SIG-M5 treated with dmso at 0.1 percent for 504 hours (cell line): Measurements from ENCODE around the gene PLEKHA5.

Experiments used
- DNase-seq: peaks from one replicate; lab custom pipeline; 2025; ENCODE audit not compliant: unreplicated experiment; lab: John Stamatoyannopoulos, UW

PLEKHA5 gene

DNA sequence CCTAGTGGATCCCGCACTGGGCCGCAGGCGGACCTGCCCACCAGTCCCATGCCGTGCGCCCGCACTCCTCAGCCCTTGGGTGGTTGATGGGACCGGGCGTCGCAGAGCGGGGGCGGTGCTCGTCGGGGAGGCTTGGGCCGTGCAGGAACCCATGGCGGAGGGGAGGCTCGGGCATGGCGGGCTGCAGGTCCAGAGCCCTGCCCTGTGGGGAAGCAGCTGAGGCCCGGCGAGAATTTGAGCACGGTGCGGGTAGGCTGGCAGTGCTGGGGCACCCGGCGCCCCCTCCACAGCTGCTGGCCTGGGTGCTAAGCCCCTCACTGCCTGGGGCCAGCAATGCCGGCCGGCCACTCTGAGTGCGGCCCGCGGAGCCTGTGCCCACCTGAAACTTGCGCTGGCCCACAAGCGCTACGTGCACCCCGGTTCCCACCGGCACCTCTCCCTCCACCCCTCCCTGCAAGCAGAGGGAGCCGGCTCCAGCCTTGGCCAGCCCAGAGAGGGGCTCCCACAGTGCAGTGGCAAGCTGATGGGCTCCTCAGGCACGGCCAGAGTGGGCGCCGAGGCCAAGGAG, 100.8 kb downstream of the PLEKHA5 start:
- DNase-seq: no peak

GRCh38 chr12:19230896-19231295, 101.4 kb downstream of the PLEKHA5 start:
- DNase-seq: no peak

GRCh38 chr12:19234171-19234704, 104.7 kb downstream of the PLEKHA5 start:
- DNase-seq: no peak

DNA sequence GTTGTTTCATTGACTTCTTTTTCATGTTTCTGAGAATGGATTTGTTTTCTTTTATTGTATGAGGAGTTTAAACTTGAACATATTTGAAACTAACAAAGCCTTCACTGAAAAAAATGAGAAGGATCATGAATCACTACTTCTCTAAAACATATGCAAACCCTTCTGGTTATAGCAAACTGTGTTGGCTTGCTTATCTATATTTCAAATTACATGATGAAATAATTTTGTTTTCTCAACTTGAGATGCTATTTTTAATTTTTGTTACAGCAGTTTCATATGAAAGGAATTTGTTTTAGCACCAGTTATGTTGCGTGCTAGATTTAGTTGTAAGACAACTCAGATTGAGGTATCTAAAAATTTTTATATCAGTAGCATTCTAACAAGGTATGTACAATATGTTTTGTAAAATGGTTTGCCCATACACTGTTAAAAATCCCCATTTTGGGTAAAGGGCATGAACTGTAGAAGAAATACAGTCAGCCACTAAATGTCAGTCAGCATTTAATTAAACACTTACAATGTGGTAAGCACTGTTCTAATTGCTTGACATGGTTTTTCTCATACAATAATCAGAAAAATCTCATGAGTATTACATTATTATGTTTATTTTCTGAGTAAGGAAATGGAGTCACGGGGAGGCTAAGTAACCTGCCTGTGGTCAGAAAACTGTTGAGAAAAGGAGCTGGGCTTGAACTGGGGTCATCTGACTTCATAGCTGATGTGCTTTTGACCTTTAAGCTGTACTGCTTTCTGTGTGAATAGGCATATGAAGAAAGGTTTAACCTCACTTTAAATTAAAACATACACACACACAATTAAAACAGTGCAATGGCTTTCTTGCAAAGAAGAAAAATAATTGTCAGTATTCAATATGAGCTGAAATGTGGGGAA, 105.7 kb downstream of the PLEKHA5 start:
- no peak for DNase-seq

DNA sequence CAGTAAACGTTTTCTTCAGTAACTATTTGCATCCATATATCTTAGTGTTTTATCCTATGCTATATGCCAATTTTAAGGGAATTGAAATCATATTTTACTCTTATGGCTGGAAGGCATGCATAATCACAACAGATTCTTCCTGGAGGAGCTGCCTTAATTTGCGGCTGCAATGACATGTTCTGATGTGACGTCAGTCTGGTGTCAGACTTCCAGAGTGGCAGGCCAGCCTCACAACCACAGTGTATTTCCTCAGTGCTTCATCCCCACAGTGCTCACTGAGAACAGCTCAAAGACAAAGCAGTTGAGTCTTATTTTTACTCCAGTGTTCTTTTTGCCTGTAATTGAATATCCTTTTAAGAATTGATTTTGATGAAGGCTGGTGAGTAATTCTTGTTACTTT, 107.1 kb downstream of the PLEKHA5 start:
- no peak for DNase-seq

DNA sequence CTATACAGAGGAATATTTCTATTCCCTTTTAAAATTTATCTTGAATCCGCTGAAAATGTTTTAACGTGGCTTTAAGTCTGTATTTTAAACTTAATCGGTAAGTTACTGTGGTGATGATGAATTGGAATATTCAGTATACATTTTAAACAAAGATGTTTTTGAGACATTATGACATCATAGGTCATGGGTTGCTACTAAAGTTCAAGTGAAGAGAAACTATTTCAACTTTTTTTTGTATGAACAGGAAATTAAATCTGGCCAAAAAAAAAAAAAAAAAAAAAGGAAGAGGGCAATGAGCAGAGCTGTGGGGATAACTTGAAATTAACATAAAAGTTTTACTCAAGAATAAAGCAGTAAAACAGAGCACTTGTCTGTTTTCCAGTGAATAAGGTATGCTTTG, 109.0 kb downstream of the PLEKHA5 start:
- no peak for DNase-seq

- no peak for DNase-seq
These were observed 109.6 kb downstream of the PLEKHA5 start for GRCh38 chr12:19239102-19239501.

GRCh38 chr12:19239616-19240234, 110.2 kb downstream of the PLEKHA5 start:
- DNase-seq: no peak

GRCh38 chr12:19242581-19242980, 113.0 kb downstream of the PLEKHA5 start:
- DNase-seq: no peak

DNA sequence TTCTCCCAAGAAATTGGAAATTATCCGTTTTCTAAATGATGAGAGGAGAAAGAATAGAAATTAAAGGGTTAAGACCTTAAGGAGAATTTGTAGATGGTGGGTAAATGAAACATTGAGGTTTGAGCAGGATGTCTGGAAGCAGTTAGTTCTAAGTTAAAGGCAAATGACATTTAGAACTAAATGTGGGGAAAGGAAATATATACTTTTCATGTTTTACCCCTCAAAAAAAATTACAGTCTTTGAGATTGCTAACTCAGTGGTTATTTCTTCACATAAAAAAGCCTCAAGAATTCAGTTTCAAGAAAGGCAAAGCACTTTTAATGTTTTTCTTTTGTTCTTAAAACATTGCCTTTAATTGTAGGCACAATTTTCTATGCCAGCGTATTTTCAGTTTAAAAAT, 114.0 kb downstream of the PLEKHA5 start:
- no peak for DNase-seq

DNA sequence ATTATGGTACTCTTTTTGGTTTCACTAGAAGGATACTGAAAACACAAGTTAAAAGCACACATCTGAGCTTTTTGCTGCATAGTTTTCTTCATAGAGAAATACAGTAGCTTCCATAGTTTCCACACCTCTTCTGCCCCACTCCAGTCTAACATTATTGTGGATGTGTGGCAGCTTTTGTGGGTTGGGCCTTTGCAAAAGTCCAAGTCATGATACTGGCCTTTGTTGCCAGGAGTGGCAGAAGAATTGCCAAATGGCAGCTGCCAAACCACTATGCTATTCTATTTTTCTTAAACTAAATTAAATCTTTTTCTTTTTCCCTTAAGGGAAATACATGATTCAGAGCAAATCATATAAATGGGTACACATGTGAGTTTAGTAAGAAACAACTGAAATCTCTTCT, 114.8 kb downstream of the PLEKHA5 start:
- no peak for DNase-seq

GRCh38 chr12:19245106-19245505, 115.6 kb downstream of the PLEKHA5 start:
- DNase-seq: no peak

- DNase-seq: peak; percentile 21
These were observed 116.1 kb downstream of the PLEKHA5 start for GRCh38 chr12:19245666-19246065.

- no peak for DNase-seq
These were observed 117.4 kb downstream of the PLEKHA5 start for GRCh38 chr12:19246933-19247332.

GRCh38 chr12:19248929-19249602, 119.5 kb downstream of the PLEKHA5 start:
- no peak for DNase-seq

- no peak for DNase-seq
These were observed 122.1 kb downstream of the PLEKHA5 start for GRCh38 chr12:19251481-19252132.

- DNase-seq: no peak
These were observed 130.6 kb downstream of the PLEKHA5 start for GRCh38 chr12:19260135-19260534.

DNA sequence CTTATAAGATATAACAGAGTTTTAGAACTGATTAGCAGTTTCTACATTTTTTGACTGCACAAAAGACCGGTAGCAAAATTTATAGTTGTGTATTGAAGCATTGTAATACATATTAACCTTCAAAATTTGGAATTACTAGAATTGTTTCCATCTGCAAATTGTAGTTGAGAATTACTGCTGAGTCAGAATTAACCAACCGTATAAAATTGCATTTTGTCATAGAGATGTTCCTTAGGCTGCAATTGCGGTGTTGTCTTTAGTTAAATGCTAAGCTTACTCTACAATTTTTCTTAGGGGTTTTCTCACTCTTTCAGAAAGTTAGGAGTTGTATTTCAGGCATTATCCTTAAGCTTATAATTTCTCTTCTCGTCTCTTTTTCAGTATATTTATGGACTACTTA, 132.2 kb downstream of the PLEKHA5 start:
- no peak for DNase-seq

- DNase-seq: no peak
These were observed 134.1 kb downstream of the PLEKHA5 start for GRCh38 chr12:19263672-19264071.

- peak; percentile 47 for DNase-seq
These were observed 144.2 kb downstream of the PLEKHA5 start for GRCh38 chr12:19273482-19274330.
